ENCODE data around the gene PRKD2.
A peak's percentile ranks its signal among the peaks of the same experiment; 100 is the strongest.

Gene PRKD2

GRCh38 chr19:46739290-46739771 lies 22.4 kb upstream of the PRKD2 start:
- no peak for DNase-seq

- no peak for DNase-seq
Observed at GRCh38 chr19:46737761-46738171, 20.9 kb upstream of the PRKD2 start.

- DNase-seq, result peak; percentile 15
Observed at GRCh38 chr19:46737298-46737654, 20.4 kb upstream of the PRKD2 start.

- no peak for DNase-seq
Observed at GRCh38 chr19:46736531-46737297, 19.8 kb upstream of the PRKD2 start.

GRCh38 chr19:46733690-46734292 lies 16.9 kb upstream of the PRKD2 start:
- DNase-seq, result no peak

GRCh38 chr19:46732966-46733689 lies 16.2 kb upstream of the PRKD2 start:
- no peak for DNase-seq

- no peak for DNase-seq
Observed at GRCh38 chr19:46732172-46732938, 15.4 kb upstream of the PRKD2 start.

GRCh38 chr19:46731584-46731983 lies 14.7 kb upstream of the PRKD2 start:
- no peak for DNase-seq

- no peak for DNase-seq
Observed at GRCh38 chr19:46731007-46731501, 14.1 kb upstream of the PRKD2 start.

- no peak for DNase-seq
Observed at GRCh38 chr19:46730595-46730994, 13.7 kb upstream of the PRKD2 start.

GRCh38 chr19:46730187-46730586 lies 13.3 kb upstream of the PRKD2 start:
- DNase-seq, result no peak

GRCh38 chr19:46729696-46730095 lies 12.8 kb upstream of the PRKD2 start:
- no peak for DNase-seq

GRCh38 chr19:46728693-46729339 lies 11.9 kb upstream of the PRKD2 start:
- no peak for DNase-seq

GRCh38 chr19:46728208-46728607 lies 11.3 kb upstream of the PRKD2 start:
- DNase-seq, result no peak

GRCh38 chr19:46727757-46728156 lies 10.8 kb upstream of the PRKD2 start:
- no peak for DNase-seq

GRCh38 chr19:46726971-46727501 lies 10.1 kb upstream of the PRKD2 start:
- no peak for DNase-seq

GRCh38 chr19:46726551-46726950 lies 9.6 kb upstream of the PRKD2 start:
- no peak for DNase-seq

GRCh38 chr19:46725859-46726393 lies 9.0 kb upstream of the PRKD2 start:
- DNase-seq, result no peak

- no peak for DNase-seq
Observed at GRCh38 chr19:46725036-46725820, 8.3 kb upstream of the PRKD2 start.

- DNase-seq, result no peak
Observed at GRCh38 chr19:46724468-46724867, 7.6 kb upstream of the PRKD2 start.

GRCh38 chr19:46723471-46723870 lies 6.6 kb upstream of the PRKD2 start:
- DNase-seq, result no peak

All from NCI-H2029 treated with DMSO at 0.1 percent for 48 hours (cell line).